H4 (cell line): Measurements from ENCODE around the gene GJA10. TPM values are rescaled to one million over a fixed set of nuclear protein-coding genes. Genes with fewer than 3 reads are reported as not detected.
"Not testable (repeated sequence)": the region's sequence is repeated elsewhere in the genome, so short reads cannot be mapped to it uniquely, and the experiment has no call there.

Experiments used
- DNase-seq: peaks from one replicate; pipeline ENCODE4 v3.0.0-alpha.2; 2015; ENCODE audit warnings: low spot score
- total RNA-seq: library from RNA; depleted of rRNA; stranded (reverse); fragments of >200 nt; shearing (Covaris generic); gene quantifications from 2 replicates; pipeline ENCODE4 v1.2.3, GENCODE V29; 2014; rRNA removed

GJA10 gene
- total RNA-seq: not detected in 2 replicates

DNA sequence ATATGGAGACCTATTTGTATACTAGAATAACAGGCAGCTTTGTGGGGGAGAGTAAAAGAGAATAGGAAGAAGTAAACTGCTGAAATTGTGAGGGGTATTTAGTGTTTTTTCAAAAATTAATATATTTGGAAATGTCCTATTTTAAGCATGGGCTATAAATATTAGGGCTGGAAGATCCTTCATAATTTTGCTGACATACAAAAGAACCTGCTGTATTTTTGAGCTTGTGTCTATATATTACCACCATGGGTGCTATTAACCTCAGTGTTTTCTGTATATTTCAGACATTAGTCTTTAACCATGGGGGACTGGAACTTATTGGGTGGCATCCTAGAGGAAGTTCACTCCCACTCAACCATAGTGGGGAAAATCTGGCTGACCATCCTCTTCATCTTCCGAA is at the start of gene GJA10:
TSS of gene GJA10 (plus strand) at position 301 of the 400 bp plus-strand sequence. CDS start at position 301, 0 bp downstream.
- no peak for DNase-seq

DNA sequence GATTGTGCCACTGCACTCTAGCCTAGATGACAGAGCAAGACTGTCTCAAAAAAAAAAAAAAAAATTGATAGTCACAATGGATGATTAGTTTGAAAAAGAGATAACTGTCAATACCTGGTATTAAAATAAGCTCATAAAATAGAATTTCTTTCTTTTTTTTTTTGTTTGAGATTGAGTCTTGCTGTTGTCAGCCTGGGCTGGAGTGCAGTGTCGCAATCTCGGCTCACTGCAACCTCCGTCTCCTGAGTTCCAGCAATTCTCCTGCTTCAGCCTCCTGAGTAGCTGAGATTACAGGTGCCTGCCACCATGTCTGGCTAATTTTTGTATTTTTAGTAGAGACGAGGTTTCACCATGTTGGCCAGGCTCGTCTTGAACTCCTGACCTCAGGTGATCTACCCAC is 46.8 kb upstream of the GJA10 start:
- DNase-seq: not testable (repeated sequence)

DNA sequence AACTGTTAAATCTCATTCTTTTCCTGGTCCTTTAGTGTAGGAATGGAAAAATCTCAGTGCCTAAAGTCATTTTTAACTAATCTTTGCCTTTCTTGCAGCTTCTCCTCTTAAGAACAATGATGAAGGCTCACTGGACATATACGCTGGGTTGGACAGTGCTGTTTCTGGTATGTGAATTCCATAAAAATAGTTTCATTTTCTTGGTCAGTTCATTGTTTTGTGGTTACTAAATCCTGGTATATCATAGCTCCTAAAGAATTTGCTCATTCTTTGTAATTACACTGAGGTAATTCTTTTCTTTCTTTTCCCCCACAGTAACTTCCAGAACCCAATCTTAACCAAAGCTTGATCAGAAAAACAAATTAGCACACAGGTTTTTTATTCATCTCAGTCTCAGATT is 41.2 kb upstream of the GJA10 start:
- DNase-seq: no peak

DNA sequence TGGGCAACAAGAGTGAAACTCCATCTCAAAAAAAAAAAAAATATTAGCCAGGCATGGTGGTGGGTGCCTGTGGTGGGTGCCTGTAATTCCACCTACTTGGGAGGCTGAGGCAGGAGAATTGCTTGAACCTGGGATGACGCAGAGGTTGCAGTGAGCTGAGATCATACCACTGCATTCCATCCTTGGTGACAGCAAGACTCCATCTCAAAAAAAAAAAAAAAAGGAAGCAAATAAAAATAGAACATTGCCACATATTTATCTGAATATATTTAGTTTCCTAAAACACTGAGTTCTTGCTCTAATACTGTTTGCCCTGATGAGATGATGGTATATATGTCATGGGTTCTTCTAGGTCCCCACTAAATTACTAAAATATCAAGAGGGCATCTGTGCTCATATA is 36.2 kb upstream of the GJA10 start:
- no peak for DNase-seq

DNA sequence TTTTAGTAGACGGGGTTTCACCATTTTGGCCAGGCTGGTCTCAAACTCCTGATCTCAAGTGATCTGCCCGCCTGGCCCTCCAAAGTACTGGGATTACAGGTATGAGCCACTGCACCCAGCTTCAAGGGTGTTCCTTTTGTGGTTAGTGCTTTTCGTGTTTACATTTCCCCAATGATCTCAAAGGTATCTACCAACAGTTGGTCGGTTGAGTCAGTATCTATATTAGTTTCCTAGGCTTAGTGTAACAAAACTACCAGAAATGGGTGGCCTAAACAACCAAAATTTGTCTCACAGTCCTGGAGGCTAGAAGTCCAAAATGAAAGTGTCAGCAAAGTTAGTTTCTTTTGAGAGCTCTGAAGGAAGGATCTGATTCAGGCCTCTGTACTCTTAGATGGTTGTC is 34.5 kb upstream of the GJA10 start:
- DNase-seq: no peak

DNA sequence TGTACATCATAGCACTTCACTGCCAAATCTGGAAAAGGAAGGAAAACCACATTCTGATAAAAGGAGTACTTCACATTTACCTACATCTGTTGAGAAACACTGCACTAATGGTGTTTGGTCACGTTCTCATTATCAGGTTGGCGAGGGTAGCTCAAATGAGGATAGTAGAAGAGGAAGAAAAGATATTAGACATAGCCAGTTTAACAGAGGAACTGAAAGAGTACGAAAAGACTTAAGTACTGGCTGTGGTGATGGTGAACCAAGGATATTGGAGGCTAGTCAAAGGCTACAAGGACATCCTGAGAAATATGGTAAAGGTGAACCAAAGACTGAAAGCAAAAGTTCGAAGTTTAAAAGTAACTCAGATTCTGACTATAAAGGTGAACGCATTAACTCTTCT is 32.0 kb upstream of the GJA10 start:
- no peak for DNase-seq

DNA sequence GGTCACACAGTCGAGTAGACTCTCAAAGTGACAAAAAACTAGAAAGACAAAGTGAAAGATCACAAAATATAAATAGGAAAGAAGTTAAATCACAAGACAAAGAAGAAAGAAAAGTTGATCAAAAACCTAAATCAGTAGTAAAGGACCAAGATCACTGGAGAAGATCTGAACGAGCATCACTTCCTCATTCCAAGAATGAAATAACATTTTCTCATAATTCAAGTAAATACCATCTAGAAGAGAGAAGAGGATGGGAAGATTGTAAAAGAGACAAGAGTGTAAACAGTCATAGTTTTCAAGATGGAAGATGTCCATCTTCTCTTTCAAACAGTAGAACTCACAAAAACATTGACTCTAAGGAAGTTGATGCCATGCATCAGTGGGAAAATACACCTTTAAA is 31.6 kb upstream of the GJA10 start:
- no peak for DNase-seq

DNA sequence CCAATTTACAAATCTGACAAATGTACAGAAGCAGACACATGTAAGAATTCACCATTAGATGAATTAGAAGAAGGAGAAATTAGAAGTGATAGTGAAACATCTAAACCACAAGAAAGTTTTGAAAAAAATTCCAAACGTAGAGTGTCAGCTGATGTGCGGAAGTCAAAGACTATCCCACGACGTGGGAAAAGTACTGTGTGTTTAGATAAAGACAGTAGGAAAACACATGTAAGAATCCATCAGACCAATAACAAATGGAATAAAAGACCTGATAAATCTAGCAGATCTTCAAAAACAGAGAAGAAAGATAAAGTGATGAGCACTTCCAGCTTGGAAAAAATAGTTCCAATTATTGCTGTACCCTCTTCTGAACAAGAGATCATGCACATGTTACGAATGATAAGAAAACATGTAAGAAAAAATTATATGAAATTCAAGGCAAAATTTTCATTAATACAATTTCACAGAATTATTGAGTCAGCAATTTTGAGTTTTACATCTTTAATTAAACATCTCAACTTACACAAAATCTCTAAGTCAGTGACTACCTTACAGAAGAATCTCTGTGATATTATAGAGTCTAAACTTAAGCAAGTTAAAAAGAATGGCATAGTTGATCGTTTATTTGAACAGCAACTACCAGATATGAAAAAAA is 28.1 kb upstream of the GJA10 start:
- DNase-seq: no peak

DNA sequence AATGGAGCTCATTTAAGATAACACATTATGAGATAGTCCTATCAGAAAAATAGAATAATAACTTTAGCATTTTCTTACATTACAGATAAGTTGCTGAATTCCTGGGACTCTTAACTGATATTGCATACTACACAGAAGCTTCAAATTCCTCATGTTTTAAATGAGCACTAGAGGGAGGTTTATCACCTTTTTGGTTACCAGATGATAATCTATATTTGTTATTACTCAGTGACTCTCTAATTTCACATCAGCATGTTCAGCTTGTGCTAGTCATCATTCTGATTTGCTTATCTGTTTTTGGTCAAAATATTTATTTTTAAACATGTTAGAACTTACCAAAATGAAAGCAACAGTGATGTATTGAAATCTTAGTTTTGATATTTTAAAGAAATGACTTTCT is 20.5 kb upstream of the GJA10 start:
- DNase-seq: no peak

DNA sequence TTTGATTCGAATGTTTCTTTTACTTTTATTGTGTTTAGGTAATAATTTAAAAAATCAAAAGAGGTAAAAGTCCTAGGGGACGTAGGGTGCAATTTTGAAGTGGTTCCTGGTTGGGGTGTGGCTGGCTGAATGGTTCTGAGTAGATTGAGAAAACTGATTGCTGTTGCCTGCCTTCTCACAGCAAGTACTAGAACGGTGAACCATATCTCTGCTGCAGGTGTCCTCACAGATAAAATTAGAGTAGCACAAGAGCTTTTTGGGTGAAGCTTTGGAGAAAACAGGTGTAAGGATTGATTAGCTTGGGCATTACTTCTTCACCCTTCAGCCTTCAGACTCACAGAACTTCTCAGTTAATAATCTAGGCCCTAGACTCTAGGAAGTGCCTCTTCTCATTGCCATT is 19.8 kb upstream of the GJA10 start:
- no peak for DNase-seq

DNA sequence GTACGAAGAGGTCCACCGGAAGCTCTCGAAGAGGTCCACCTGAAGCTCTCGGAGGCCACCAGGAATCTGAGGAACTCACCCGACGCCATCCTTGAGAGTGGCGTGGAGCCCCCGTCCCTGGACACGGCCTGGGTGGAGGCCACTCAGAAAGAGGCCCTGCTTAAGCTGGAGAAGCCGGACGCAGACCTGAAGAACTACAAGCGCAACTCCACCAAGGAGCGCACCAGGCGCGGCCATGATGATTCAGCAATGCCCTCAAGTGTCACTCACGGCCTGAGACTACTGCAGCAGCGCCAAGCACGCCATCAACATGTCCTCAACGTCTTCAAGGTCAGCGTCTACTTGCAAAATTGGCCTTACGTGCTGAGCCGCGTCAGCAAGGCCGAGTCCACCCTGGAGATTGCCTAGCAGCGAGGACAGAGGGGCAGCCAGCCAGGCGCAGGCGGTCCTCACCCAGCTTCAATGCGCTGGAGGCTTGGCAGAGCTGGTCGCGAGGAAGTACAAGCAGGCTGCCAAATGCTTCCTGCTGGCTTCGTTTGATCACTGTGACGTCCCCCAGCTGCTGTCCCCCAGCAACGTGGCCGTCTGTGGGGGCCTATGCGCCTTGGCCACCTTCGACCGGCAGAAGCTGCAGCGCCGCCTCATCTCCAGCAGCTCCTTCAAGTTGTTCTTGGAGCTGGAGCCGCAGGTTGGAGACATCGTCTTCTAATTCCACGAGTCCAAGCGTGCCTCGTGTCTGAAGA is 7.7 kb upstream of the GJA10 start:
- DNase-seq: no peak

DNA sequence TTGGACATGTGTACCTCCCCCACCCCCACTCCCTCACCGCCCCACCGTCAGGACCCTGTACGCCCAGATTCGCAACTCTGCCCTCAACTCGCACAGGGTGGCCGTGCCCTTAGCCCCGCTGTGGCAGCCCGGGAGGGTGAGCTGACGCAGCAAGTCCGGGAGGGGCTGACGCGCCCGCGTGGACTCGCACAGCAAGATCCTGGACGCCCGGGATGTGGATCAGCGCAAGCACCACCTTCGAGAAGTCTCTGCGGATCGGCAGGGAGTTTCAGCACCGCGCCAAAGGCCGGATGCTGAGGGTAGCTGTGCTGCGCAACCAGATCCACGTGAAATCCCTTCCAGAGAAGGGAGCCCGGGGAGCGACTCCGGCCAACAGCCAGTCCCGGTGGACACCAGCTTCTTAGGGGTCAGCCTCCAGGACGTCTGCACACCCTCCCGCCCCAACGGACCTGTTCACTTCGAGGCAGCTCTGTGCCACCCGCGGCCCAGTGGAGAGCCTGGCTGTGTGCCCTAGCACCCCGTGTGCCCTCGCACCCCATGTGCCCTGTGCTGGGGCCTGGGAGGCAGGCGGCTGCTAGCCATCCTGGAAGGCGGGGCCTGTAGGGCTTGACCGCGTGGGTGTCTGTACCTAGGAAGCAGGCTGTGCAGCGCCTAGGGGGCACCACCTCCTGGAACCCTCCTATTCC is 6.7 kb upstream of the GJA10 start:
- no peak for DNase-seq

DNA sequence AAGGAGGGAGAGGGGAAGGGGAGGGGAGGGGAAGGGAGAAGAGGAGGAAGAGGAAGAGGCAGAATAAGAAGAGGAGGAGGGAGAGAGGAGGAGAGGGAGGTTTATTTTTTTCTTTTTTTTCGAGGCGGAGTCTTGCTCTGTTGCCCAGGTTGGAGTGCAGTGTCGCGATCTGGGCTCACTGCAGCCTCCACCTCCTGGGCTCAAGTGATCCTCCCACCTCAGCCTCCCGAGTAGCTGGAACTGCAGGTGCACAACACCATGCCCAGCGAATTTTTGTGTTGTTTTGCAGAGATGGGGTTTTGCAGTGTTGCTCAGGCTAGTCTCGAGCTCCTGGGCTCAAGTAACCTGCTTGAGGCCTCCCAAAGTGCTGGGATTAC is 6.1 kb upstream of the GJA10 start:
- no peak for DNase-seq

DNA sequence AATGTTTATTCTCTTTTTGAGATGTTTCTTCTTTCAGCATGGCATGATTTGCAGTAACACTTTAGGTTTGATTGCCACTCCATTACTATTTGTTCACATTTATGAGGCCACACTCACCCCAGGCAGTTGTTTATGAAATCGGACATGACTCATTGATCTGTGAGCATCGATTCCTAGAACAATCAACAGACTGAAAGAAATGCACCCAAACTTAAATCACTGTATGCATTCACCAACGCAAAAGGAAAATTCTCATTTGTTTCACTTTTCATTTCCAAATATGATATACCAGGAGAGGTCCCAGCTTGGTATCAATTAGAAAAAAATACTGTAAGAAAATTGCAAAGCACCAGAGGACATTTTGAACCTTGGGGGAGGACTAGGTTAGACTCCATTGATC is 5.4 kb upstream of the GJA10 start:
- DNase-seq: no peak

DNA sequence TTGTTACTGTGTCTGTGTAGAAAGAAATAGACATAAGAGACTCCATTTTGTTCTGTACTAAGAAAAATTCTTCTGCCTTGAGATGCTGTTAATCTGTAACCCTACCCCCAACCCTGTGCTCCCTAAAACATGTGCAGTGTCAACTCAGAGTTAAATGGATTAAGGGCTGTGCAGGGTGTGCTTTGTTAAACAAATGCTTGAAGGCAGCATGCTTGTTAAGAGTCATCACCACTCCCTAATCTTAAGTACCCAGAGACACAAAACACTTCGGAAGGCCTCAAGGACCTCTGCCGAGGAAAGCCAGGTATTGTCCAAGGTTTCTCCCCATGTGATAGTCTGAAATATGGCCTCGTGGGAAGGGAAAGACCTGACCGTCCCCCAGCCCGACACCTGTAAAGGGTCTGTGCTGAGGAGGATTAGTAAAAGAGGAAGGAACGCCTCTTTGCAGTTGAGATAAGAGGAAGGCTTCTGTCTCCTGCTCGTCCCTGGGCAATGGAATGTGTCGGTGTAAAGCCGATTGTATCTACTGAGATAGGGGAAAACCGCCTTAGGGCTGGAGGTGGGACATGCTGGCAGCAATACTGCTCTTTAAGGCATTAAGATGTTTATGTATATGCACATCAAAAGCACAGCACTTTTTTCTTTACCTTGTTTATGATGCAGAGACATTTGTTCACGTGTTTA is 3.3 kb upstream of the GJA10 start:
- DNase-seq: not testable (repeated sequence)

DNA sequence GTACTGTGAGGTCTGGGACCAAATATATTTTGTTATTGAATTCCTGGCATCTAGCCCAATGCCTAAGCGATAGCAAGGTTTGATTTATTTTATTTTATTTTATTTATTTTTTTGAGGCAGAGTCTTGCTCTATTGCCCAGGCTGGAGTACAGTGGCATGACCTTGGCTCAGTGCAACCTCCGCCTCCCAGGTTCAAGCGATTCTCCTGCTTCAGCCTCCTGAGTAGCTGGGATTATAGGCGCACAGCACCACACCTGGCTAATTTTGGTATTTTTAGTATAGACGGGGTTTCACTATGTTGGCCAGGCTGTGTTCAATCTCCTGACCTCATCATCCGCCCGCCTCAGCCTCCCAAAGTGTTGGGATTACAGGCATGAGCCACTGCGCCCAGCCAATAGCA is 1.7 kb upstream of the GJA10 start:
- not testable (repeated sequence) for DNase-seq

DNA sequence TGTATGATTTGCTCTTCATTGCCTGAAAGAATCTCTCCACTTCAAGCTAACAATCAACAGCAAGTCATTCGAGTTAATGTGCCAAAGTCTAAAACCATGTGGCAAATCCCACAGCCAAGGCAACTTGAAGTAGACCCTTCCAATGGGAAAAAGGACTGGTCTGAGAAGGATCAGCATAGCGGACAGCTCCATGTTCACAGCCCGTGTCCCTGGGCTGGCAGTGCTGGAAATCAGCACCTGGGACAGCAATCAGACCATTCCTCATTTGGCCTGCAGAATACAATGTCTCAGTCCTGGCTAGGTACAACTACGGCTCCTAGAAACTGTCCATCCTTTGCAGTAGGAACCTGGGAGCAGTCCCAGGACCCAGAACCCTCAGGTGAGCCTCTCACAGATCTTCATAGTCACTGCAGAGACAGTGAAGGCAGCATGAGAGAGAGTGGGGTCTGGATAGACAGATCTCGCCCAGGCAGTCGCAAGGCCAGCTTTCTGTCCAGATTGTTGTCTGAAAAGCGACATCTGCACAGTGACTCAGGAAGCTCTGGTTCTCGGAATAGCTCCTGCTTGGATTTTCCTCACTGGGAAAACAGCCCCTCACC is 1.1 kb downstream of the GJA10 start:
- peak; percentile 17 for DNase-seq

DNA sequence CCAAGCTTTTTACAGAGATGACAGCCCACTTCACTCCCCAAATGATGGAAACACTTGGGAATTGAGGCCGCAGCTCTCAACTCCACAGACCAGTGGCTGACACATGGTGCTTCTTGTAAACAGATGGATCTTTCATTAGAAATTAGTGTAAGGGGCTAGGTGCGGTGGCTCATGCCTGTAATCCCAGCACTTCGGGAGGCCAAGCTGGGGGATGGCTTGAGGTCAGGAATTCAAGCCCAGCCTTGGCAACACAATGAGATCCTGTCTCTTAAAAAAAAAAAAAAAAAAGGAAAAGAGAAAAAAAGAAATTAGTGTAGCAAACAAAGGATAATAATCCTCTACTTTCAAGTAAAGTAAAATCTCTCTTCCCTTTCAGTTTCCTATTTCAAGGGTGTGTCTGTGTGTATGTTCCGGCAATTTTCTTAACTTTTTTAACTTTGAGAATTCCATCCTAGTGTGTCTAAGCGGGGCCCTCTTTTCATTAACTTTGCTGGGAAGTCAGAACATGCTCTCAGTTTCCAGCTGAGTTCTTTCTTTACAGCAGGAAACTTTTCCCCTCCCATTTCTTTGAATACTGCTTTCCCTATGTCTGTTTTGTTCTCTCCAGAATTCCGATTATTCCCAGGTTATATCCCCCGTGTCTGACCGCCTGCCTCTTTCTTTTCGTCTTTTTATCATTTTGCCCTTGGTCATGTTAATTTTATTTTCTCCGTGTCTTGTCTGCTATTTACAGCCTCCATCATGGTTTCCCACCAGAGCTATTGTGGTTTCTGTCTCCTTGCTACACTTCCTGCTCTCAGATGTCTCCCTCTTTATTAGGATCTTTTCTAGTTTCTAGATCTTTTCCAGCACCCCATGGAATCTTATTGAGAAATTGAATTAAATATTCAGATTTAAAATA is 16.0 kb downstream of the GJA10 start:
- DNase-seq: not testable (repeated sequence)

DNA sequence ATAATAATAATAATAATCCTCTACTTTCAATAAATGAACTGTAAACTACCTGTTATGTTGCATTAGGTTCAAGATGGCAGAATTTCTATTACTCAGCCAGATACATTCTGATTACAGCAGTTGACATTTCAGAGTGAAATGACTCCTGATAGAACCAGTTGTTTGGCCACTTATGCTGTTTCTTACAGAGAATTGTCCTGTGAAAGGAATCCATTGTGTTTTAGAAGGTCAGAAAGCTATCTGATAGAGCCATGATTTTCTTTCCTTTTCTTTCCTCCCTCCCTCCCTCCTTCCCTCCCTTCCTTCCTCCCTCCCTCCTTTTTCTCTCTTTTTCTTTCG is 16.6 kb downstream of the GJA10 start:
- no peak for DNase-seq

DNA sequence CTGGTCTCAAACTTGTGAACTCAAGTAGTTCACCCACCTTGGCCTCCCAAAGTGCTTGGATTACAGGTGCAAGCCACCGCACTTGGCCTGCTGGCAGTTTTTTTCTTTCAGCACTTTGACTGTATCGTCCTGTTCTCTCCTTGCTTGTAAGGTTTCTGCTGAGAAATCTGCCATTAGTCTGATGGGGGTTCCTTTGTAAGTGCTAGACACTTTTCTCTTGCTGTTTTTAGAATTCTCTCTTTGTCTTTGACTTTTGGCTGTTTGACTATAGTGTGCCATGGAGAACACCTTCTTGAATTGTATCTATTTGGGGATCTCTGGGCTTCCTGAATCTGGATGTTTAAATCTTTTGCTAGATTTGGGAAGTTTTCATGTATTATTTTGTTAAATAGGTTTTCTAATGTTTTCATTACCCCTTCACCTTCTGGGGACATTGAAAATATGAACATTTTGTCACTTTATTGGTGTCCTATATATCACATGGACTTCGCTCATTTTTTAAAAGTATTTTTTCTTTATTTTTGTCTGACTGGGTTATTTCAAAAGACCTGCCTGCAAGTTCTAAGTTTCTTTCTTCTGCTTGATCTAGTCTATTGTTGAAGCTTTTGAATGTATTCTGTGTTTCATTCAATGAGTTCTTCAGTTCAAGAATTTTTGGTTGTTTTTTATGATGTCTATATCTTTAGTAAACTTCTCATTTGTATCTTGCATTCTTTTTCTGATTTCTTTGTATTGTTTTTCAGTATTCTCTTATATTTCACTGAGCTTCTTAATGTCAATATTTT is 22.1 kb downstream of the GJA10 start:
- DNase-seq: no peak
